HEK293 (cell line): Measurements from ENCODE around the gene LRCH1.

Experiments used
- CTCF ChIA-PET: fragments of 350-600 bp; formaldehyde crosslinking; extraction: SDS; loops from one replicate; lab custom pipeline; 2021; ENCODE audit warnings: antibody characterized with exemption; lab: Yijun Ruan, JAX
- POLR2A ChIA-PET: fragments of 300-600 bp; formaldehyde crosslinking; extraction: SDS; loops from one replicate; lab custom pipeline; 2020; ENCODE audit warnings: antibody characterized with exemption, inconsistent platforms; lab: Yijun Ruan, JAX
- H3K27ac ChIP-seq: fragments of 200-500 bp; sonication (Bioruptor generic); 2 replicates; pipeline ENCODE4 v1.5.1; 2014; ENCODE audit warnings: low read depth, low read length, control low read depth, inconsistent platforms; ENCODE audit errors: extremely low read depth
- H3K36me3 ChIP-seq, 2 experiments: fragments of 200-500 bp in 1 of 2; sonication (Bioruptor generic) in 1 of 2; 1 replicate in 1 of 2; 2 replicates in 1 of 2; pipeline ENCODE4 v1.5.1; 2014 to 2017; ENCODE audit warnings: inconsistent platforms in 2 of 2, low read length in 2 of 2; ENCODE audit not compliant: control insufficient read depth in 2 of 2, insufficient read depth in 1 of 2
- H3K4me1 ChIP-seq: fragments of 200-500 bp; sonication (Bioruptor generic); 2 replicates; pipeline ENCODE4 v1.5.1; 2014; ENCODE audit warnings: mild to moderate bottlenecking, low read length, inconsistent platforms; ENCODE audit not compliant: control insufficient read depth, insufficient read depth
- H3K4me3 ChIP-seq: 2 replicates; pipeline ENCODE4 v1.5.1; 2011; ENCODE audit warnings: low read depth, mild to moderate bottlenecking, control low read depth, low read length, moderate library complexity
- H3K9me3 ChIP-seq: fragments of 200-500 bp; sonication (Bioruptor generic); 2 replicates; pipeline ENCODE4 v1.5.1; 2014; ENCODE audit warnings: low read depth, low read length, inconsistent platforms; ENCODE audit not compliant: control insufficient read depth, insufficient read depth
- KLF10 ChIP-seq: fragments of 450-650 bp; IDR thresholded peaks from 2 replicates; pipeline ENCODE4 v1.5.1; 2018; ENCODE audit warnings: missing biosample characterization, mild to moderate bottlenecking, missing genetic modification characterization
- RBAK ChIP-seq: fragments of 450-650 bp; formaldehyde crosslinking; IDR thresholded peaks from 2 replicates; pipeline ENCODE4 v1.5.1; 2016; ENCODE audit warnings: missing biosample characterization, missing genetic modification characterization
- SALL2 ChIP-seq: fragments of 450-650 bp; formaldehyde crosslinking; IDR thresholded peaks from 2 replicates; pipeline ENCODE4 v1.5.0; 2017; ENCODE audit warnings: missing biosample characterization, mild to moderate bottlenecking, missing genetic modification characterization, borderline replicate concordance
- ZBTB49 ChIP-seq: fragments of 450-650 bp; formaldehyde crosslinking; IDR thresholded peaks from 2 replicates; pipeline ENCODE4 v1.5.1; 2016; ENCODE audit warnings: missing biosample characterization, missing genetic modification characterization, low read depth
- ZNF148 ChIP-seq: fragments of 450-650 bp; formaldehyde crosslinking; IDR thresholded peaks from 2 replicates; pipeline ENCODE4 v1.5.0; 2017; ENCODE audit warnings: missing biosample characterization, missing genetic modification characterization, borderline replicate concordance
- ZNF26 ChIP-seq: fragments of 450-650 bp; formaldehyde crosslinking; IDR thresholded peaks from 2 replicates; pipeline ENCODE4 v1.5.1; 2016; ENCODE audit warnings: missing biosample characterization, missing genetic modification characterization
- ZNF324 ChIP-seq: fragments of 450-650 bp; formaldehyde crosslinking; IDR thresholded peaks from 2 replicates; pipeline ENCODE4 v1.5.1; 2016; ENCODE audit warnings: missing biosample characterization, missing genetic modification characterization
- ZNF37A ChIP-seq: fragments of 450-650 bp; IDR thresholded peaks from 2 replicates; pipeline ENCODE4 v1.5.1; 2018; ENCODE audit warnings: missing biosample characterization, missing genetic modification characterization
- ZNF433 ChIP-seq: fragments of 450-650 bp; formaldehyde crosslinking; IDR thresholded peaks from 2 replicates; pipeline ENCODE4 v1.5.1; 2016; ENCODE audit warnings: missing biosample characterization, missing genetic modification characterization, low read depth
- ZNF623 ChIP-seq: fragments of 450-650 bp; formaldehyde crosslinking; IDR thresholded peaks from 2 replicates; pipeline ENCODE4 v1.5.1; 2016; ENCODE audit warnings: missing biosample characterization, missing genetic modification characterization
- ZNF626 ChIP-seq: fragments of 450-650 bp; sonication (Bioruptor Pico); formaldehyde crosslinking; IDR thresholded peaks from 2 replicates; pipeline ENCODE4 v1.5.1; 2018; ENCODE audit warnings: missing biosample characterization, missing genetic modification characterization, inconsistent platforms
- ZNF670 ChIP-seq: fragments of 450-650 bp; formaldehyde crosslinking; IDR thresholded peaks from 2 replicates; pipeline ENCODE4 v1.5.1; 2016; ENCODE audit warnings: missing biosample characterization, missing genetic modification characterization, low read depth
- ZNF701 ChIP-seq: fragments of 450-650 bp; formaldehyde crosslinking; IDR thresholded peaks from 2 replicates; pipeline ENCODE4 v1.5.1; 2016; ENCODE audit warnings: missing biosample characterization, missing genetic modification characterization
- ZNF777 ChIP-seq: fragments of 450-650 bp; formaldehyde crosslinking; IDR thresholded peaks from 2 replicates; pipeline ENCODE4 v1.5.1; 2017; ENCODE audit warnings: missing biosample characterization, missing genetic modification characterization, borderline replicate concordance
- ZNF791 ChIP-seq: fragments of 450-650 bp; formaldehyde crosslinking; IDR thresholded peaks from 2 replicates; pipeline ENCODE4 v1.5.1; 2016; ENCODE audit warnings: missing biosample characterization, missing genetic modification characterization
- ZSCAN16 ChIP-seq: fragments of 450-650 bp; formaldehyde crosslinking; IDR thresholded peaks from 2 replicates; pipeline ENCODE4 v1.5.1; 2016; ENCODE audit warnings: missing biosample characterization, missing genetic modification characterization
- TF ChIP-seq, protein P1 (sequence below): fragments of 450-650 bp; formaldehyde crosslinking; conservative IDR thresholded peaks from 2 replicates; pipeline ENCODE4 v1.5.1; 2016; ENCODE audit warnings: low read depth, missing biosample characterization, missing genetic modification characterization
- TF ChIP-seq, protein P2 (sequence below): fragments of 450-650 bp; formaldehyde crosslinking; IDR thresholded peaks from 2 replicates; pipeline ENCODE4 v1.5.1; 2016; ENCODE audit warnings: missing biosample characterization, missing genetic modification characterization
- TF ChIP-seq, protein P3 (sequence below): fragments of 450-650 bp; formaldehyde crosslinking; IDR thresholded peaks from 2 replicates; pipeline ENCODE4 v1.5.1; 2016; ENCODE audit warnings: missing biosample characterization, missing genetic modification characterization, low read depth

The LRCH1 gene

GRCh38 chr13:46544208-46544607, 8.8 kb upstream of the LRCH1 start:
- Histone ChIP-seq H3K9me3 (no peaks in the 10 kb centered on the region), H3K27ac (no peak overlapping the region), H3K4me1 (no peaks in the 10 kb centered on the region), H3K36me3 (no peaks in the 10 kb centered on the region), H3K4me3 (no peak overlapping the region)
- ChIA-PET CTCF (no interaction called here), POLR2A (no interaction called here)
- TF ChIP-seq ZNF623 (tag by site-specific recombination) (no peak), ZNF37A (no peak), SALL2 (tag by site-specific recombination) (no peak), ZNF670 (tag by site-specific recombination) (no peak), ZSCAN16 (tag by site-specific recombination) (no peak), ZNF701 (tag by site-specific recombination) (no peak), ZNF324 (tag by site-specific recombination) (no peak)
- TF ChIP-seq, protein P1, sequence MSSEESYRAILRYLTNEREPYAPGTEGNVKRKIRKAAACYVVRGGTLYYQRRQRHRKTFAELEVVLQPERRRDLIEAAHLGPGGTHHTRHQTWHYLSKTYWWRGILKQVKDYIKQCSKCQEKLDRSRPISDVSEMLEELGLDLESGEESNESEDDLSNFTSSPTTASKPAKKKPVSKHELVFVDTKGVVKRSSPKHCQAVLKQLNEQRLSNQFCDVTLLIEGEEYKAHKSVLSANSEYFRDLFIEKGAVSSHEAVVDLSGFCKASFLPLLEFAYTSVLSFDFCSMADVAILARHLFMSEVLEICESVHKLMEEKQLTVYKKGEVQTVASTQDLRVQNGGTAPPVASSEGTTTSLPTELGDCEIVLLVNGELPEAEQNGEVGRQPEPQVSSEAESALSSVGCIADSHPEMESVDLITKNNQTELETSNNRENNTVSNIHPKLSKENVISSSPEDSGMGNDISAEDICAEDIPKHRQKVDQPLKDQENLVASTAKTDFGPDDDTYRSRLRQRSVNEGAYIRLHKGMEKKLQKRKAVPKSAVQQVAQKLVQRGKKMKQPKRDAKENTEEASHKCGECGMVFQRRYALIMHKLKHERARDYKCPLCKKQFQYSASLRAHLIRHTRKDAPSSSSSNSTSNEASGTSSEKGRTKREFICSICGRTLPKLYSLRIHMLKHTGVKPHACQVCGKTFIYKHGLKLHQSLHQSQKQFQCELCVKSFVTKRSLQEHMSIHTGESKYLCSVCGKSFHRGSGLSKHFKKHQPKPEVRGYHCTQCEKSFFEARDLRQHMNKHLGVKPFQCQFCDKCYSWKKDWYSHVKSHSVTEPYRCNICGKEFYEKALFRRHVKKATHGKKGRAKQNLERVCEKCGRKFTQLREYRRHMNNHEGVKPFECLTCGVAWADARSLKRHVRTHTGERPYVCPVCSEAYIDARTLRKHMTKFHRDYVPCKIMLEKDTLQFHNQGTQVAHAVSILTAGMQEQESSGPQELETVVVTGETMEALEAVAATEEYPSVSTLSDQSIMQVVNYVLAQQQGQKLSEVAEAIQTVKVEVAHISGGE: no peak

GRCh38 chr13:46544811-46545210, 8.2 kb upstream of the LRCH1 start:
- no peaks in the 10 kb centered on the region for H3K36me3 ChIP-seq
- no peak for TF ChIP-seq ZNF148 (tag by site-specific recombination)
- TF ChIP-seq, protein P2, sequence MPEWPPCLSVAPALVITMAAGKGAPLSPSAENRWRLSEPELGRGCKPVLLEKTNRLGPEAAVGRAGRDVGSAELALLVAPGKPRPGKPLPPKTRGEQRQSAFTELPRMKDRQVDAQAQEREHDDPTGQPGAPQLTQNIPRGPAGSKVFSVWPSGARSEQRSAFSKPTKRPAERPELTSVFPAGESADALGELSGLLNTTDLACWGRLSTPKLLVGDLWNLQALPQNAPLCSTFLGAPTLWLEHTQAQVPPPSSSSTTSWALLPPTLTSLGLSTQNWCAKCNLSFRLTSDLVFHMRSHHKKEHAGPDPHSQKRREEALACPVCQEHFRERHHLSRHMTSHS (tag by site-specific recombination): no peak
- TF ChIP-seq ZBTB49 (tag by site-specific recombination): no peak
- no peak for TF ChIP-seq ZNF791
- TF ChIP-seq ZNF26 (tag by site-specific recombination): no peak
- TF ChIP-seq ZNF777: no peak
- no peak for TF ChIP-seq RBAK
- TF ChIP-seq KLF10 (tag by site-specific recombination): no peak
- TF ChIP-seq, protein P3, sequence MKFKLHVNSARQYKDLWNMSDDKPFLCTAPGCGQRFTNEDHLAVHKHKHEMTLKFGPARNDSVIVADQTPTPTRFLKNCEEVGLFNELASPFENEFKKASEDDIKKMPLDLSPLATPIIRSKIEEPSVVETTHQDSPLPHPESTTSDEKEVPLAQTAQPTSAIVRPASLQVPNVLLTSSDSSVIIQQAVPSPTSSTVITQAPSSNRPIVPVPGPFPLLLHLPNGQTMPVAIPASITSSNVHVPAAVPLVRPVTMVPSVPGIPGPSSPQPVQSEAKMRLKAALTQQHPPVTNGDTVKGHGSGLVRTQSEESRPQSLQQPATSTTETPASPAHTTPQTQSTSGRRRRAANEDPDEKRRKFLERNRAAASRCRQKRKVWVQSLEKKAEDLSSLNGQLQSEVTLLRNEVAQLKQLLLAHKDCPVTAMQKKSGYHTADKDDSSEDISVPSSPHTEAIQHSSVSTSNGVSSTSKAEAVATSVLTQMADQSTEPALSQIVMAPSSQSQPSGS (tag by site-specific recombination): no peak
- TF ChIP-seq ZNF433 (tag by site-specific recombination): no peak
- no peak for TF ChIP-seq ZNF626
- no peaks in the 10 kb centered on the region for H3K4me1 ChIP-seq
- ChIA-PET POLR2A (no interaction called here), CTCF (no interaction called here)
- no peak overlapping the region for H3K27ac ChIP-seq
- H3K4me3 ChIP-seq: no peak overlapping the region
- H3K9me3 ChIP-seq: no peaks in the 10 kb centered on the region
